ENCODE data around the gene ZNF140.

The ZNF140 gene

GRCh38 chr12:133135747-133136146 lies 55.0 kb downstream of the ZNF140 start:
- Mint-ChIP-seq H3K9me3 (peaks cover 100% of the 10 kb centered on the region), H3K27ac (no peak overlapping the region), H3K27me3 (ENCODE audit: low read depth, poor library complexity) (peaks cover 8% of the 10 kb centered on the region), H3K4me1 (peaks cover 10% of the 10 kb centered on the region), H3K36me3 (ENCODE audit: low read depth) (peaks cover 100% of the 10 kb centered on the region), H3K4me3 (no peak overlapping the region)
- TF ChIP-seq, protein P1, sequence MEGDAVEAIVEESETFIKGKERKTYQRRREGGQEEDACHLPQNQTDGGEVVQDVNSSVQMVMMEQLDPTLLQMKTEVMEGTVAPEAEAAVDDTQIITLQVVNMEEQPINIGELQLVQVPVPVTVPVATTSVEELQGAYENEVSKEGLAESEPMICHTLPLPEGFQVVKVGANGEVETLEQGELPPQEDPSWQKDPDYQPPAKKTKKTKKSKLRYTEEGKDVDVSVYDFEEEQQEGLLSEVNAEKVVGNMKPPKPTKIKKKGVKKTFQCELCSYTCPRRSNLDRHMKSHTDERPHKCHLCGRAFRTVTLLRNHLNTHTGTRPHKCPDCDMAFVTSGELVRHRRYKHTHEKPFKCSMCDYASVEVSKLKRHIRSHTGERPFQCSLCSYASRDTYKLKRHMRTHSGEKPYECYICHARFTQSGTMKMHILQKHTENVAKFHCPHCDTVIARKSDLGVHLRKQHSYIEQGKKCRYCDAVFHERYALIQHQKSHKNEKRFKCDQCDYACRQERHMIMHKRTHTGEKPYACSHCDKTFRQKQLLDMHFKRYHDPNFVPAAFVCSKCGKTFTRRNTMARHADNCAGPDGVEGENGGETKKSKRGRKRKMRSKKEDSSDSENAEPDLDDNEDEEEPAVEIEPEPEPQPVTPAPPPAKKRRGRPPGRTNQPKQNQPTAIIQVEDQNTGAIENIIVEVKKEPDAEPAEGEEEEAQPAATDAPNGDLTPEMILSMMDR (IDR thresholded peaks at IDR 0.05) = no peak
- no peak for DNase-seq

- TF ChIP-seq, protein P1 (IDR thresholded peaks at IDR 0.05) = no peak
- Mint-ChIP-seq H3K9me3 (peaks cover 98% of the 10 kb centered on the region), H3K27ac (no peak overlapping the region), H3K36me3 (ENCODE audit: low read depth) (peaks cover 100% of the 10 kb centered on the region), H3K27me3 (ENCODE audit: low read depth, poor library complexity) (peaks cover 8% of the 10 kb centered on the region), H3K4me1 (no peaks in the 10 kb centered on the region), H3K4me3 (no peak overlapping the region)
- no peak for DNase-seq
Measured at GRCh38 chr12:133145981-133146380, 65.3 kb downstream of the ZNF140 start.

DNA sequence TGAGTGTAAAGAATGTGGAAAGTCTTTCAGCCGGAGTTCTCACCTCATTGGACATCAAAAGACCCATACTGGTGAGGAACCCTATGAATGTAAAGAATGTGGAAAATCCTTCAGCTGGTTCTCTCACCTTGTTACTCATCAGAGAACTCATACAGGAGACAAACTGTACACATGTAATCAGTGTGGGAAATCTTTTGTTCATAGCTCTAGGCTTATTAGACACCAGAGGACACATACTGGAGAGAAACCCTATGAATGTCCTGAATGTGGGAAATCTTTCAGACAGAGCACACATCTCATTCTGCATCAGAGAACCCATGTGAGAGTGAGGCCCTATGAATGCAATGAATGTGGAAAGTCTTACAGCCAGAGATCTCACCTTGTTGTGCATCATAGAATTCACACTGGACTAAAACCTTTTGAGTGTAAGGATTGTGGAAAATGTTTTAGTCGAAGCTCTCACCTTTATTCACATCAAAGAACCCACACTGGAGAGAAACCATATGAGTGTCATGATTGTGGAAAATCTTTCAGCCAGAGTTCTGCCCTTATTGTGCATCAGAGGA lies 75.5 kb downstream of the ZNF140 start:
- TF ChIP-seq, protein P1 (IDR thresholded peaks at IDR 0.05) = no peak
- no peak overlapping the region for H3K4me3 Mint-ChIP-seq
- H3K27me3 Mint-ChIP-seq (ENCODE audit: low read depth, poor library complexity) = peaks cover 2% of the 10 kb centered on the region
- DNase-seq = no peak
- peaks cover 94% of the 10 kb centered on the region for H3K36me3 Mint-ChIP-seq (ENCODE audit: low read depth)
- peaks cover 99% of the 10 kb centered on the region for H3K9me3 Mint-ChIP-seq
- no peak overlapping the region for H3K27ac Mint-ChIP-seq
- H3K4me1 Mint-ChIP-seq = no peaks in the 10 kb centered on the region
